Measurements from ENCODE around the gene NANOS2.

GRCh38 chr19:45900738-45901431 lies 13.7 kb downstream of the NANOS2 start:
- TF ChIP-seq CTCF (IDR thresholded peaks at IDR 0.05; ENCODE audit: low read length) = no peak
- no peak for TF ChIP-seq EZH2 (optimal IDR thresholded peaks at IDR 0.05; ENCODE audit: low read depth, low read length)
- TF ChIP-seq EZH2phosphoT487 (IDR thresholded peaks at IDR 0.05; ENCODE audit: low read length) = no peak
